WTC11 (cell line): ENCODE results near the gene TNPO3. TPM values are rescaled to one million over a fixed set of nuclear protein-coding genes. Genes with fewer than 3 reads are reported as not detected.

ENCODE experiments used
- ATAC-seq: fragments of 200-7000 bp; cut with Tn5 transposase; 2 replicates; pipeline ENCODE4 v1.10.0; 2021; ENCODE audit warnings: mild to moderate bottlenecking, moderate library complexity
- CTCF ChIA-PET: fragments of 300-600 bp; sonication (Branson Sonifier 250); formaldehyde crosslinking; loops from one replicate; lab custom pipeline; 2021; ENCODE audit warnings: antibody characterized with exemption; lab: Charles Lee
- POLR2A ChIA-PET: fragments of 350-600 bp; sonication (Branson Sonifier 250); formaldehyde crosslinking; loops from one replicate; lab custom pipeline; 2021; ENCODE audit warnings: antibody characterized with exemption; lab: Charles Lee
- DNase-seq: peaks from one replicate; pipeline ENCODE4 v3.0.0; 2021; ENCODE audit warnings: low spot score
- H3K27ac Mint-ChIP-seq: 2 replicates; pipeline ENCODE4 v1.8.0; 2021; ENCODE audit warnings: mixed read lengths
- H3K27me3 Mint-ChIP-seq: 2 replicates; pipeline ENCODE4 v1.8.0; 2021; ENCODE audit warnings: low read depth, mild to moderate bottlenecking, moderate library complexity, mixed read lengths
- H3K36me3 Mint-ChIP-seq: 2 replicates; pipeline ENCODE4 v1.8.0; 2021; ENCODE audit warnings: mixed read lengths
- H3K4me1 Mint-ChIP-seq: 2 replicates; pipeline ENCODE4 v1.8.0; 2022; ENCODE audit warnings: mixed read lengths
- H3K4me3 Mint-ChIP-seq: 2 replicates; pipeline ENCODE4 v1.8.0; 2021; ENCODE audit warnings: mild to moderate bottlenecking, moderate library complexity, mixed read lengths
- H3K9me3 Mint-ChIP-seq: 2 replicates; pipeline ENCODE4 v1.8.0; 2021; ENCODE audit warnings: mixed read lengths
- CBFB ChIP-seq: sonication (generic); formaldehyde crosslinking; IDR thresholded peaks from 2 replicates; pipeline ENCODE4 v1.8.1; 2022; ENCODE audit warnings: mild to moderate bottlenecking, low read depth, missing genetic modification reagents
- CREM ChIP-seq: sonication (generic); formaldehyde crosslinking; IDR thresholded peaks from 2 replicates; pipeline ENCODE4 v1.8.1; 2022; ENCODE audit warnings: mild to moderate bottlenecking, missing genetic modification reagents, moderate library complexity
- ETV6 ChIP-seq: sonication (generic); formaldehyde crosslinking; IDR thresholded peaks from 2 replicates; pipeline ENCODE4 v1.8.1; 2022; ENCODE audit warnings: mild to moderate bottlenecking, missing genetic modification reagents
- FOXP1 ChIP-seq: sonication (generic); formaldehyde crosslinking; IDR thresholded peaks from 2 replicates; pipeline ENCODE4 v1.8.0; 2022; ENCODE audit warnings: missing genetic modification reagents, mild to moderate bottlenecking, moderate library complexity, borderline replicate concordance
- GABPB1 ChIP-seq: sonication (generic); formaldehyde crosslinking; IDR thresholded peaks from 2 replicates; pipeline ENCODE4 v1.8.1; 2023; ENCODE audit warnings: mild to moderate bottlenecking, missing genetic modification reagents
- HMGXB4 ChIP-seq: sonication (generic); formaldehyde crosslinking; IDR thresholded peaks from 2 replicates; pipeline ENCODE4 v1.8.1; 2023; ENCODE audit warnings: mild to moderate bottlenecking, moderate library complexity, missing genetic modification reagents
- JAZF1 ChIP-seq: fragments of 250-450 bp; sonication (Bioruptor Pico); IDR thresholded peaks from 2 replicates; pipeline ENCODE4 v1.9.0; 2021; ENCODE audit warnings: moderate library complexity, mild to moderate bottlenecking, inconsistent platforms
- NFE2L1 ChIP-seq: sonication (generic); formaldehyde crosslinking; IDR thresholded peaks from 2 replicates; pipeline ENCODE4 v1.8.1; 2023; ENCODE audit warnings: missing genetic modification reagents
- PRDM15 ChIP-seq: sonication (generic); formaldehyde crosslinking; IDR thresholded peaks from 2 replicates; pipeline ENCODE4 v1.8.0; 2022; ENCODE audit warnings: missing genetic modification reagents
- RORB ChIP-seq: fragments of 250-450 bp; sonication (Bioruptor Pico); IDR thresholded peaks from 2 replicates; pipeline ENCODE4 v1.9.0; 2021; ENCODE audit warnings: mild to moderate bottlenecking
- SMAD3 ChIP-seq: sonication (generic); formaldehyde crosslinking; IDR thresholded peaks from 2 replicates; pipeline ENCODE4 v1.8.0; 2022; ENCODE audit warnings: missing genetic modification reagents, mild to moderate bottlenecking, borderline replicate concordance
- SOX15 ChIP-seq: fragments of 250-450 bp; sonication (Bioruptor Pico); IDR thresholded peaks from 2 replicates; pipeline ENCODE4 v1.9.0; 2021; ENCODE audit warnings: mild to moderate bottlenecking
- TCF7 ChIP-seq: sonication (generic); formaldehyde crosslinking; IDR thresholded peaks from 2 replicates; pipeline ENCODE4 v1.8.0; 2022; ENCODE audit warnings: mild to moderate bottlenecking, low read depth, missing genetic modification reagents, moderate library complexity
- TEAD4 ChIP-seq: sonication (generic); formaldehyde crosslinking; IDR thresholded peaks from 2 replicates; pipeline ENCODE4 v1.8.0; 2022; ENCODE audit warnings: mild to moderate bottlenecking, missing genetic modification reagents
- ZNF219 ChIP-seq: sonication (generic); formaldehyde crosslinking; IDR thresholded peaks from 2 replicates; pipeline ENCODE4 v1.8.0; 2023; ENCODE audit warnings: missing genetic modification reagents, mild to moderate bottlenecking, borderline replicate concordance
- ZNF232 ChIP-seq: sonication (generic); formaldehyde crosslinking; IDR thresholded peaks from 2 replicates; pipeline ENCODE4 v1.8.0; 2022; ENCODE audit warnings: mild to moderate bottlenecking, missing genetic modification reagents
- ZSCAN18 ChIP-seq: fragments of 250-450 bp; sonication (Bioruptor Pico); IDR thresholded peaks from 2 replicates; pipeline ENCODE4 v2.1.2; 2022; ENCODE audit warnings: mild to moderate bottlenecking, moderate library complexity
- total RNA-seq: library from RNA; stranded (reverse); gene quantifications from 3 replicates; pipeline ENCODE4 v1.2.3, GENCODE V29; 2021
- TF ChIP-seq, protein P1 (sequence below): sonication (generic); formaldehyde crosslinking; IDR thresholded peaks from 2 replicates; pipeline ENCODE4 v1.8.1; 2023; ENCODE audit warnings: mild to moderate bottlenecking, missing genetic modification reagents
- TF ChIP-seq, protein P2 (sequence below): sonication (generic); formaldehyde crosslinking; IDR thresholded peaks from 2 replicates; pipeline ENCODE4 v1.8.0; 2023; ENCODE audit warnings: missing genetic modification reagents

The TNPO3 gene
- total RNA-seq, 1 experiment from 2014 or later = 91.7 TPM

GRCh38 chr7:129073738-129074137 lies 18.8 kb upstream of the TNPO3 start (continued):
- TF ChIP-seq ZSCAN18 (CRISPR knock-in tag) (no peak), FOXP1 (CRISPR knock-in tag) (no peak)

DNA sequence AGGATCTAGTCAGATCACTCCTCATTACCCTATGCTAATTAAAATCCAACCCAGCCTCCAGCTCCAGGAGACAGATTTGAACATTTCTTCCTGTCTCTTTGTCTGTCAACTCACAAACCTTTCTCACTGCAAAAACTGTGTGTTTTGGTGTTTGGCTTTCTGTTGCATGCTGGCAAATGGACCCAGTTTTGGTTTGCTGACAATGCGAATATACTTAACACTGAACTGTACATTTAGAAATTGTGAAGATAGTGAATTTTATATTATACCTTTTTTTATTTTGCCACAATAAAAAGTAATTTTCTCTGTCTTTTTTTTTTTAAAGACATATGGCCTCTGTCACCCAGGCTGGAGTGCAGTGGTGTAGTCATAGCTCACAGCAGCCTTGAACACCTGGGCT lies 18.3 kb upstream of the TNPO3 start:
- H3K9me3 Mint-ChIP-seq = peaks cover 6% of the 10 kb centered on the region
- TF ChIP-seq PRDM15 (no peak), CBFB (no peak), RORB (CRISPR knock-in tag) (no peak), NFE2L1 (CRISPR knock-in tag) (no peak), ETV6 (CRISPR knock-in tag) (no peak), ZNF219 (CRISPR knock-in tag) (no peak), SOX15 (CRISPR knock-in tag) (no peak), CREM (CRISPR knock-in tag) (no peak), TCF7 (CRISPR knock-in tag) (no peak), JAZF1 (CRISPR knock-in tag) (no peak)
- TF ChIP-seq, protein P1, sequence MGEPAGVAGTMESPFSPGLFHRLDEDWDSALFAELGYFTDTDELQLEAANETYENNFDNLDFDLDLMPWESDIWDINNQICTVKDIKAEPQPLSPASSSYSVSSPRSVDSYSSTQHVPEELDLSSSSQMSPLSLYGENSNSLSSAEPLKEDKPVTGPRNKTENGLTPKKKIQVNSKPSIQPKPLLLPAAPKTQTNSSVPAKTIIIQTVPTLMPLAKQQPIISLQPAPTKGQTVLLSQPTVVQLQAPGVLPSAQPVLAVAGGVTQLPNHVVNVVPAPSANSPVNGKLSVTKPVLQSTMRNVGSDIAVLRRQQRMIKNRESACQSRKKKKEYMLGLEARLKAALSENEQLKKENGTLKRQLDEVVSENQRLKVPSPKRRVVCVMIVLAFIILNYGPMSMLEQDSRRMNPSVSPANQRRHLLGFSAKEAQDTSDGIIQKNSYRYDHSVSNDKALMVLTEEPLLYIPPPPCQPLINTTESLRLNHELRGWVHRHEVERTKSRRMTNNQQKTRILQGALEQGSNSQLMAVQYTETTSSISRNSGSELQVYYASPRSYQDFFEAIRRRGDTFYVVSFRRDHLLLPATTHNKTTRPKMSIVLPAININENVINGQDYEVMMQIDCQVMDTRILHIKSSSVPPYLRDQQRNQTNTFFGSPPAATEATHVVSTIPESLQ (CRISPR knock-in tag) = no peak
- TF ChIP-seq, protein P2, sequence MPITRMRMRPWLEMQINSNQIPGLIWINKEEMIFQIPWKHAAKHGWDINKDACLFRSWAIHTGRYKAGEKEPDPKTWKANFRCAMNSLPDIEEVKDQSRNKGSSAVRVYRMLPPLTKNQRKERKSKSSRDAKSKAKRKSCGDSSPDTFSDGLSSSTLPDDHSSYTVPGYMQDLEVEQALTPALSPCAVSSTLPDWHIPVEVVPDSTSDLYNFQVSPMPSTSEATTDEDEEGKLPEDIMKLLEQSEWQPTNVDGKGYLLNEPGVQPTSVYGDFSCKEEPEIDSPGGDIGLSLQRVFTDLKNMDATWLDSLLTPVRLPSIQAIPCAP (CRISPR knock-in tag) = no peak
- no peak overlapping the region for H3K4me3 Mint-ChIP-seq
- no peaks in the 10 kb centered on the region; the same call in 1 of the 2 replicates for H3K27me3 Mint-ChIP-seq
- no peak for ATAC-seq
- CTCF ChIA-PET = interaction anchor here (2.0 kb wide), 1 partner anchor 18 kb away, joined by 7 read pairs; no protein-coding TSS in a partner anchor
- no peaks in the 10 kb centered on the region for H3K36me3 Mint-ChIP-seq
- POLR2A ChIA-PET = no interaction called here
- no peak for DNase-seq
- peaks cover 4% of the 10 kb centered on the region; the same call in 1 of the 2 replicates for H3K4me1 Mint-ChIP-seq
- H3K27ac Mint-ChIP-seq = no peak overlapping the region

DNA sequence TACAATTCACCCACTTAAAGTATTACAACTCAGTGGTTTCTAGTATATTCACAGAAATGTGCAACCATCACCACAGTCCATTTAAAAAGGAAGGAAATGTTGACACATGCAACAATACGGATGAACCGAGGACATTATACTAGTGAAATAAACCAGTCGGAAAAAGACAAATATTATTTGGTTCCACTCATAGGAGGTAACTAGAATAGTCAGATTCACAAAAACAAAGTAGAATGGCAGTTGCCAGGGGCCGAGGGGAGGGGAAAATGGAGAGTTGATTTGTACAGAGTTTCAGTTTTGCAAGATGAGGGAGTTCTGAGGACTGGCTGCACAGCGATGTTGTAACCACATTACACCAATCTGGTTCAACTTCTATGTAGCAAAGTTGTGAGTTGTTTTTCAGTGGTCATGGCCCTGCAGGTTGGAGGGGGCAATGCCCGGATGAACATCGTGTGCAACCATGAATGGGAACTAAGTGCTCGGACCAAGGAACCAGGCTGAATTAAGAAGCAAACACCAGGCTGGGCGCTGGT lies 17.6 kb upstream of the TNPO3 start:
- H3K27ac Mint-ChIP-seq = no peak overlapping the region
- POLR2A ChIA-PET = no interaction called here
- H3K4me1 Mint-ChIP-seq = peaks cover 6% of the 10 kb centered on the region
- no peaks in the 10 kb centered on the region; the same call in 1 of the 2 replicates for H3K27me3 Mint-ChIP-seq
- no peaks in the 10 kb centered on the region for H3K36me3 Mint-ChIP-seq
- TF ChIP-seq RORB (CRISPR knock-in tag) = no peak
- no peak for TF ChIP-seq ZNF232 (CRISPR knock-in tag)
- TF ChIP-seq GABPB1 (CRISPR knock-in tag) = no peak
- TF ChIP-seq HMGXB4 (CRISPR knock-in tag) = no peak
- TF ChIP-seq NFE2L1 (CRISPR knock-in tag) = no peak
- TF ChIP-seq SMAD3 (CRISPR knock-in tag) = no peak
- TF ChIP-seq TEAD4 (CRISPR knock-in tag) = no peak
- peaks cover 6% of the 10 kb centered on the region for H3K9me3 Mint-ChIP-seq
- CTCF ChIA-PET = no interaction called here
- H3K4me3 Mint-ChIP-seq = no peak overlapping the region
- DNase-seq = no peak
- ATAC-seq = no peak
